ENCODE data around the gene PLXNC1.

Gene PLXNC1

GRCh38 chr12:94267537-94267872 lies 119.1 kb downstream of the PLXNC1 start:
- no peak overlapping the region for H3K4me3 ChIP-seq (ENCODE audit: low read length)
- no peaks in the 10 kb centered on the region for H3K9me3 ChIP-seq (replicated peaks; ENCODE audit: insufficient read depth, low read length)
- peaks cover 23% of the 10 kb centered on the region for H3K36me3 ChIP-seq (replicated peaks; ENCODE audit: insufficient read depth, low read length)
- DNase-seq = no peak
- no peak overlapping the region for H3K27ac ChIP-seq (ENCODE audit: low read length)
- no peak overlapping the region for H2AFZ ChIP-seq (ENCODE audit: low read length)
- no peaks in the 10 kb centered on the region for H3K9me2 ChIP-seq (replicated peaks; ENCODE audit: insufficient read depth, low read length)
- H3K4me2 ChIP-seq (ENCODE audit: low read depth, low read length) = no peak overlapping the region
- H3K4me1 ChIP-seq (ENCODE audit: low read length) = peaks cover 22% of the 10 kb centered on the region
- peaks cover 10% of the 10 kb centered on the region; the same call in 1 of the 2 replicates for H3F3A ChIP-seq (ENCODE audit: insufficient read depth, low read length)
- H4K20me1 ChIP-seq (ENCODE audit: insufficient read depth, low read length) = peaks cover 5% of the 10 kb centered on the region; the same call in 1 of the 2 replicates
- no peak overlapping the region for H3K9ac ChIP-seq (ENCODE audit: low read length)
- no peak for TF ChIP-seq EZH2phosphoT487 (IDR thresholded peaks at IDR 0.05; ENCODE audit: low read length)
- TF ChIP-seq, protein P1, sequence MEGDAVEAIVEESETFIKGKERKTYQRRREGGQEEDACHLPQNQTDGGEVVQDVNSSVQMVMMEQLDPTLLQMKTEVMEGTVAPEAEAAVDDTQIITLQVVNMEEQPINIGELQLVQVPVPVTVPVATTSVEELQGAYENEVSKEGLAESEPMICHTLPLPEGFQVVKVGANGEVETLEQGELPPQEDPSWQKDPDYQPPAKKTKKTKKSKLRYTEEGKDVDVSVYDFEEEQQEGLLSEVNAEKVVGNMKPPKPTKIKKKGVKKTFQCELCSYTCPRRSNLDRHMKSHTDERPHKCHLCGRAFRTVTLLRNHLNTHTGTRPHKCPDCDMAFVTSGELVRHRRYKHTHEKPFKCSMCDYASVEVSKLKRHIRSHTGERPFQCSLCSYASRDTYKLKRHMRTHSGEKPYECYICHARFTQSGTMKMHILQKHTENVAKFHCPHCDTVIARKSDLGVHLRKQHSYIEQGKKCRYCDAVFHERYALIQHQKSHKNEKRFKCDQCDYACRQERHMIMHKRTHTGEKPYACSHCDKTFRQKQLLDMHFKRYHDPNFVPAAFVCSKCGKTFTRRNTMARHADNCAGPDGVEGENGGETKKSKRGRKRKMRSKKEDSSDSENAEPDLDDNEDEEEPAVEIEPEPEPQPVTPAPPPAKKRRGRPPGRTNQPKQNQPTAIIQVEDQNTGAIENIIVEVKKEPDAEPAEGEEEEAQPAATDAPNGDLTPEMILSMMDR (IDR thresholded peaks at IDR 0.05; ENCODE audit: low read length) = no peak
- TF ChIP-seq EZH2 (optimal IDR thresholded peaks at IDR 0.05; ENCODE audit: low read depth, low read length) = no peak
- H3K79me2 ChIP-seq (ENCODE audit: low read length) = peaks cover 33% of the 10 kb centered on the region
- no peaks in the 10 kb centered on the region for H3K27me3 ChIP-seq (replicated peaks; ENCODE audit: insufficient read depth, low read length)

GRCh38 chr12:94267921-94268471 lies 119.6 kb downstream of the PLXNC1 start:
- DNase-seq = no peak
- peaks cover 5% of the 10 kb centered on the region; the same call in 1 of the 2 replicates for H4K20me1 ChIP-seq (ENCODE audit: insufficient read depth, low read length)
- no peak overlapping the region for H3K4me3 ChIP-seq (ENCODE audit: low read length)
- H3K9me3 ChIP-seq (replicated peaks; ENCODE audit: insufficient read depth, low read length) = no peaks in the 10 kb centered on the region
- H3K27me3 ChIP-seq (replicated peaks; ENCODE audit: insufficient read depth, low read length) = no peaks in the 10 kb centered on the region
- TF ChIP-seq EZH2phosphoT487 (IDR thresholded peaks at IDR 0.05; ENCODE audit: low read length) = no peak
- TF ChIP-seq, protein P1 (IDR thresholded peaks at IDR 0.05; ENCODE audit: low read length) = no peak
- TF ChIP-seq EZH2 (optimal IDR thresholded peaks at IDR 0.05; ENCODE audit: low read depth, low read length) = no peak
- no peak overlapping the region for H2AFZ ChIP-seq (ENCODE audit: low read length)
- H3K9ac ChIP-seq (ENCODE audit: low read length) = no peak overlapping the region
- no peaks in the 10 kb centered on the region for H3K9me2 ChIP-seq (replicated peaks; ENCODE audit: insufficient read depth, low read length)
- peaks cover 10% of the 10 kb centered on the region; the same call in 1 of the 2 replicates for H3F3A ChIP-seq (ENCODE audit: insufficient read depth, low read length)
- H3K36me3 ChIP-seq (replicated peaks; ENCODE audit: insufficient read depth, low read length) = peaks cover 23% of the 10 kb centered on the region
- no peak overlapping the region for H3K4me2 ChIP-seq (ENCODE audit: low read depth, low read length)
- peaks cover 22% of the 10 kb centered on the region for H3K4me1 ChIP-seq (ENCODE audit: low read length)
- H3K27ac ChIP-seq (ENCODE audit: low read length) = no peak overlapping the region
- H3K79me2 ChIP-seq (ENCODE audit: low read length) = peaks cover 36% of the 10 kb centered on the region

DNA sequence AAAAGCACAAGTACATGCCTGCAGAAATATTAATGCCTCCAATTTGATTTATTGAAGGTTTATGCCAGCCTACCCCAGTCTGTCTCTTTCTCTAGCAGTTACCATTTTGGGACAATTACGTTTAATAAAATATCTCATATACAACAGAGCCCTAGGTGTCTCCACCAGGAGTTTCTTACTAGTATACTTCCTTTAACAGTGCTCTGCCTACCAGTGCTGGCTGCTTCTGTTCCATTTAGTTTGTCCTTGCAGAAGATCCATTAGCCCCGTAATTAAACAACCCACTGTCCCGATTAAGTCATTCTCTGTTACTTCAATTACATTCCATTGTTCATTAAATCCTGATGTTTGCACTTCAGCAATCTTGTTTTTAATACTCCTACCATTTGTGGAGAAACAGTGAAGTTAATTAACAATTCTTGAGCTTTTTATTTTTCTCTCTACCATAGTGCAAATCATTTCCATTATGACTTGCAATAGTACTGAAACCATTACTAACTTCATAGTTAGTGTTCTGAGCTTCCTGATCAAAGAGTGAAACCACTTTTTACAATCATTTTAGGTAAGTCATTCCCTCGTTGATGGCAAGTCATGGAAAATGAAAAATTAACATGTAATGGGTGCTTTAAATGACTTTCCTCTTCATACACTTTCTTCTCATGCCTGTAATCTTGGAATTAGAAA lies 121.1 kb downstream of the PLXNC1 start:
- Histone ChIP-seq H3K36me3 (replicated peaks; ENCODE audit: insufficient read depth, low read length) (peaks cover 21% of the 10 kb centered on the region), H4K20me1 (ENCODE audit: insufficient read depth, low read length) (peaks cover 5% of the 10 kb centered on the region; the same call in 1 of the 2 replicates), H3K9me3 (replicated peaks; ENCODE audit: insufficient read depth, low read length) (no peaks in the 10 kb centered on the region), H3K9me2 (replicated peaks; ENCODE audit: insufficient read depth, low read length) (no peaks in the 10 kb centered on the region), H3K4me1 (ENCODE audit: low read length) (peaks cover 22% of the 10 kb centered on the region), H3K4me2 (ENCODE audit: low read depth, low read length) (no peak overlapping the region), H3K9ac (ENCODE audit: low read length) (no peak overlapping the region), H3K27me3 (replicated peaks; ENCODE audit: insufficient read depth, low read length) (no peaks in the 10 kb centered on the region), H3K4me3 (ENCODE audit: low read length) (no peak overlapping the region), H3K27ac (ENCODE audit: low read length) (no peak overlapping the region), H3F3A (ENCODE audit: insufficient read depth, low read length) (peaks cover 10% of the 10 kb centered on the region; the same call in 1 of the 2 replicates), H3K79me2 (ENCODE audit: low read length) (peaks cover 39% of the 10 kb centered on the region), H2AFZ (ENCODE audit: low read length) (no peak overlapping the region)
- TF ChIP-seq, protein P1 (IDR thresholded peaks at IDR 0.05; ENCODE audit: low read length) = no peak
- TF ChIP-seq EZH2 (optimal IDR thresholded peaks at IDR 0.05; ENCODE audit: low read depth, low read length) = no peak
- TF ChIP-seq EZH2phosphoT487 (IDR thresholded peaks at IDR 0.05; ENCODE audit: low read length) = no peak
- DNase-seq = no peak

Measured in MM.1S (cell line).